ENCODE measurements around the gene LCNL1.
A peak's percentile ranks its signal among the peaks of the same experiment; 100 is the strongest.

LCNL1 gene

DNA sequence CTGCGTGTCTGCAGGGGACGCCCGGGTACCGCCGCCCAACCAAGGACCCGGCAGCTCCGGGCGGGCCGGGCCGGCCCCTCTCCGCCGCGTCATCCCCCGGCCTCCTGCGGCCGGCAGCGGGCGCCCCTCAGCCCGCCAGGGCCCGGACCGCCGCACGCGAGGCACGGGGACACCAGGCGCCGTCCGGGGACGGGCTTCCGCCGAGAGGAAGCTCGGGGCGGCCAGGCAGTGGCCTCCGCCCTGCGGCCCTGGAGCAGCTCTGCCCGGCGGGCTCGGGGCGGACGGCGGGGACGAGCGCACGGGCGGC lies 38.6 kb upstream of the LCNL1 start:
- peak overlapping the region; percentile 81 for H3K4me3 ChIP-seq (ENCODE audit: low read depth, low read length)
- DNase-seq (ENCODE audit: low read depth) = no peak
- peak; percentile 40 for TF ChIP-seq CTCF (IDR thresholded peaks at IDR 0.05; ENCODE audit: control insufficient read depth, extremely low read depth, insufficient read depth)

GRCh38 chr9:136944519-136945332 lies 38.1 kb upstream of the LCNL1 start, which contains the start of the genes C8G and FBXW5:
TSS of gene C8G (plus strand) at chr9:136945243. CDS start at chr9:136945321, 78 bp downstream.
TSS of gene FBXW5 (minus strand) at chr9:136944738. CDS start at chr9:136944083, 655 bp downstream.
- peak; percentile 54 for DNase-seq (ENCODE audit: low read depth)
- peak within 1 kb of the TSS; percentile 81 for H3K4me3 ChIP-seq (ENCODE audit: low read depth, low read length)
- peak; percentile 93 for TF ChIP-seq CTCF (IDR thresholded peaks at IDR 0.05; ENCODE audit: control insufficient read depth, extremely low read depth, insufficient read depth)

GRCh38 chr9:136945333-136946227 lies 37.2 kb upstream of the LCNL1 start:
- no peak overlapping the region for H3K4me3 ChIP-seq (ENCODE audit: low read depth, low read length)
- TF ChIP-seq CTCF (IDR thresholded peaks at IDR 0.05; ENCODE audit: control insufficient read depth, extremely low read depth, insufficient read depth) = no peak
- DNase-seq (ENCODE audit: low read depth) = no peak

- DNase-seq (ENCODE audit: low read depth) = no peak
- no peak overlapping the region for H3K4me3 ChIP-seq (ENCODE audit: low read depth, low read length)
- no peak for TF ChIP-seq CTCF (IDR thresholded peaks at IDR 0.05; ENCODE audit: control insufficient read depth, extremely low read depth, insufficient read depth)
These were observed 36.4 kb upstream of the LCNL1 start for GRCh38 chr9:136946228-136947027.

DNA sequence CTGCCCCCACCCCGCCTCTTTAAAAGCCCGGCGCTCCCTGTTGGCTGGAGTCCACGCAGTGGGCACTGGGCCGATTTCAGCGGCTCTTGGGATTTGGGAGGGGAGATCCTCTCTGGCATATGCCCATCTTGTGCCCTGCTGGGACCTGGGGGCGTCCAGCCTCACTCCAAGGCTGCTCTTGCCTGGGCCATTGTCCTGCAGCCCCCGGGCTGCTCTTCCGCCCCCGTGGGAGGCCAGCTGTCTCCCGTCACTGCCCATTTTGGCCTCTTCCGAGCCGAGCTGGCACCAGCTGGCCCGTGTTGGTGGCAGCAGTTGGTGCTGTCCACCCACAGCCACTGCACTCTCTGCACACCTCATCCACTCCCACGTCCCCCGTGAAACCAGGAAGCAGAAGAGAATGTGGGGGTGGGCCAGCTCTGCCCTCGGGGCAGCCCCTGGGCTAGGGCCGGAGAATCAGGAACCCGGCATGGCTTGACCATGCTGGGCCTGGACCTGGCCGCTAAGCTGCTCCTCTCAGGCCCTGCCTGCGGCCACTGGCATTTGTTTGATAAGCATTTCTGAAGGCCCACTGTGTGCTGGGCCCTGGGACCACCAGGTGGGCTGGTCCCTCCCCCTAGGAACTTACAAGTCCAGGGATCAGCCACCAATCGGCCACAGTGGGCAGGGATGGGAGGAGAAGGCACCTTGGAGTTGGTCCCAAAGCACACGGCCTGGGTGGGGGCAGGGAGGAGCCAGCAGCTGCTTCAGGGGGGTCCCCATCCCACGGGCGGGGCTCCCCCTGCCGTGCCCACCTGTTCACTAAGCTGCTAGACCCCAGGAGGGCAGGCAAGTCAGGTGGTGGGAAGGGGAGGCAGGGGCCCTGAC lies 35.5 kb upstream of the LCNL1 start:
- no peak for DNase-seq (ENCODE audit: low read depth)
- no peak overlapping the region for H3K4me3 ChIP-seq (ENCODE audit: low read depth, low read length)
- TF ChIP-seq CTCF (IDR thresholded peaks at IDR 0.05; ENCODE audit: control insufficient read depth, extremely low read depth, insufficient read depth) = no peak

All from LNCaP clone FGC (cell line).